GM12878 (cell line): Measurements from ENCODE around the gene TMED5. TPM values are rescaled to one million over a fixed set of nuclear protein-coding genes. Genes with fewer than 3 reads are reported as not detected.

Experiments used
- ATAC-seq: fragments of 200-7000 bp; cut with Tn5 transposase; 3 replicates; pipeline ENCODE4 v1.9.1; 2020; ENCODE audit warnings: mild to moderate bottlenecking, moderate library complexity
- BruUV-seq: library from RNA; stranded (reverse); fragments of 400-500 nt; replicated peaks from 2 replicates; lab custom pipeline; 2021; lab: Mats Ljungman, UMichigan
- CTCF ChIA-PET: fragments of 300-600 bp; sonication (Branson Sonifier 250); formaldehyde crosslinking; extraction: SDS; loops from one replicate; lab custom pipeline; 2021; ENCODE audit warnings: inconsistent platforms; lab: Yijun Ruan, JAX
- POLR2A ChIA-PET: fragments of 350-600 bp; formaldehyde crosslinking; extraction: SDS; loops from one replicate; lab custom pipeline; 2021; ENCODE audit warnings: inconsistent platforms; lab: Charles Lee
- RAD21 ChIA-PET: fragments of 300-600 bp; sonication (Branson Sonifier 250); formaldehyde crosslinking; loops from one replicate; lab custom pipeline; 2023; ENCODE audit warnings: antibody characterized with exemption; ENCODE audit not compliant: unreplicated experiment; lab: Charles Lee
- SMC1A ChIA-PET: fragments of 300-600 bp; sonication (Branson Sonifier 250); formaldehyde crosslinking; loops from one replicate; lab custom pipeline; 2023; ENCODE audit not compliant: unreplicated experiment, uncharacterized antibody; lab: Charles Lee
- DNase-seq: peaks from one replicate; pipeline ENCODE4 v3.0.0-alpha.2; 2011; ENCODE audit warnings: low read depth, low spot score
- FAIRE-seq: peaks from 3 replicates; lab custom pipeline; 2011; peaks lifted over from hg19 to GRCh38; lab: Jason Lieb, UNC
- H2AFZ ChIP-seq: 2 replicates; pipeline ENCODE4 v1.6.0; 2011; ENCODE audit warnings: low read depth, low read length, control low read depth; ENCODE audit not compliant: control insufficient read depth
- H3K27ac ChIP-seq: 2 replicates; pipeline ENCODE4 v1.5.1; 2011; ENCODE audit warnings: control low read depth; ENCODE audit not compliant: control insufficient read depth, insufficient read depth
- H3K27me3 ChIP-seq, 2 experiments: replicated peaks in 1 of 2; 2 replicates each; pipeline versions ENCODE4 v1.6.0 to v1.6.1; 2011; ENCODE audit warnings: low read length in 1 of 2; ENCODE audit not compliant: control insufficient read depth in 2 of 2, insufficient read depth in 2 of 2
- H3K36me3 ChIP-seq, 2 experiments: 2 replicates each; pipeline ENCODE4 v1.5.1; 2011; ENCODE audit warnings: low read length in 1 of 2; ENCODE audit not compliant: control insufficient read depth in 2 of 2, insufficient read depth in 2 of 2
- H3K4me1 ChIP-seq: 2 replicates; pipeline ENCODE4 v1.6.1; 2011; ENCODE audit warnings: mild to moderate bottlenecking, low read length, moderate library complexity, mixed read lengths; ENCODE audit not compliant: control insufficient read depth, insufficient read depth
- H3K4me2 ChIP-seq: 2 replicates; pipeline ENCODE4 v1.6.0; 2011; ENCODE audit warnings: control low read depth; ENCODE audit not compliant: control insufficient read depth, insufficient read depth
- H3K4me3 ChIP-seq: fragments of 200-600 bp; sonication (generic); 2 replicates; pipeline ENCODE4 v1.5.1; 2016
- H3K79me2 ChIP-seq: 2 replicates; pipeline ENCODE4 v1.6.0; 2011; ENCODE audit warnings: low read length; ENCODE audit not compliant: control insufficient read depth, insufficient read depth
- H3K9ac ChIP-seq: 2 replicates; pipeline ENCODE4 v1.8.0; 2011; ENCODE audit warnings: low read length, control low read depth, mixed read lengths; ENCODE audit not compliant: control insufficient read depth, insufficient read depth
- H3K9me3 ChIP-seq: replicated peaks from 3 replicates; pipeline ENCODE4 v1.5.1; 2011; ENCODE audit warnings: mild to moderate bottlenecking, low read length; ENCODE audit not compliant: control insufficient read depth, insufficient read depth
- H4K20me1 ChIP-seq: 2 replicates; pipeline ENCODE4 v1.6.0; 2011; ENCODE audit not compliant: control insufficient read depth, insufficient read depth
- CBX5 ChIP-seq: sonication (generic); IDR thresholded peaks from 2 replicates; pipeline ENCODE4 v1.6.1; 2016; ENCODE audit warnings: low read depth, moderate library complexity, mild to moderate bottlenecking, inconsistent platforms
- IRF5 ChIP-seq: fragments of 450-650 bp; IDR thresholded peaks from 2 replicates; pipeline ENCODE4 v1.6.1; 2017; ENCODE audit warnings: borderline replicate concordance
- MTA2 ChIP-seq: fragments of 450-650 bp; IDR thresholded peaks from 2 replicates; pipeline ENCODE4 v1.6.1; 2016; ENCODE audit warnings: low read depth, mild to moderate bottlenecking, moderate library complexity
- MTA3 ChIP-seq: IDR thresholded peaks from 2 replicates; pipeline ENCODE4 v1.6.1; 2012; ENCODE audit warnings: low read length, inconsistent platforms, borderline replicate concordance
- NR2C1 ChIP-seq: fragments of 450-650 bp; IDR thresholded peaks from 2 replicates; pipeline ENCODE4 v1.6.1; 2017; ENCODE audit warnings: antibody characterized with exemption, mild to moderate bottlenecking, moderate library complexity
- PAX8 ChIP-seq: fragments of 450-650 bp; IDR thresholded peaks from 2 replicates; pipeline ENCODE4 v1.6.1; 2017; ENCODE audit warnings: mild to moderate bottlenecking, moderate library complexity
- SMC3 ChIP-seq: IDR thresholded peaks from 2 replicates; pipeline ENCODE4 v1.6.1; 2011; ENCODE audit warnings: low read length, improper control_type of control experiment, borderline replicate concordance
- SP1 ChIP-seq: IDR thresholded peaks from one replicate; pipeline ENCODE4 v1.6.1; 2011; ENCODE audit warnings: low read depth, low read length
- WGBS: methylation state at CpG from one replicate; pipeline ENCODE4 v1.1.6; 2016; ENCODE audit warnings: low lambda C conversion rate; ENCODE audit not compliant: insufficient replicate concordance, insufficient coverage; ENCODE audit errors: missing lambda C conversion rate; 5-methylcytosine and 5-hydroxymethylcytosine counted together
- in situ Hi-C: fragments of 300-500 bp; cut with MboI; formaldehyde crosslinking; loops from 9 replicates; pipeline ENCODE4 v1.14.3; 2018; ENCODE audit warnings: mixed read lengths
- intact Hi-C: fragments of 100-400 bp; cut with micrococcal nuclease; formaldehyde crosslinking; loops from one replicate; pipeline ENCODE4 v1.14.2; 2022; ENCODE audit not compliant: unreplicated experiment
- polyA plus RNA-seq, 11 experiments: library from polyadenylated mRNA; depleted of rRNA in 4 of 11; unstranded in 6 of 11; stranded (reverse) in 5 of 11; fragments of >200 nt; fragmentation: Nextera tagmentation in 4 of 11; fragmentation: Illumina TruSeq in 1 of 11; extraction: Ambion mirVana in 4 of 11; extraction: Trizol in 1 of 11; gene quantifications; 1 replicate in 1 of 11; 2 replicates in 10 of 11; pipeline versions ENCODE4 v1.2.1 to v1.2.3, GENCODE V29; 2011 to 2016; ENCODE audit warnings: inconsistent platforms in 2 of 11, missing spikeins in 2 of 11, low read depth in 1 of 11
- total RNA-seq, 4 experiments: library from RNA; depleted of rRNA in 3 of 4; stranded (reverse); fragments of >200 nt in 3 of 4; fragmentation: Illumina TruSeq in 1 of 4; extraction: Trizol in 1 of 4; gene quantifications; 2 replicates each; pipeline versions ENCODE4 v1.2.1 to v1.2.3, GENCODE V29; 2013 to 2021

The TMED5 gene
- total and polyA plus RNA-seq, 10 of the 15 experiments (the other 5 are each of a cell fraction or from before 2014, with no cell fraction given): 18.5 to 80.6 (median 54.0) TPM

GRCh38 chr1:93108335-93108734, 71.9 kb downstream of the TMED5 start:
- in situ Hi-C loops (no loop called here), intact Hi-C loops (no loop called here)
- no TSS peak for BruUV-seq
- Histone ChIP-seq H3K4me2 (no peak overlapping the region), H3K4me3 (no peak overlapping the region), H4K20me1 (no peaks in the 10 kb centered on the region), H3K9ac (no peak overlapping the region), H2AFZ (no peak overlapping the region), H3K36me3 (peaks cover 3 to 26% of the 10 kb centered on the region in 2 experiments), H3K9me3 (peaks cover 12% of the 10 kb centered on the region), H3K79me2 (peaks cover 43% of the 10 kb centered on the region), H3K27me3 (no peaks in the 10 kb centered on the region), H3K4me1 (peaks cover 5% of the 10 kb centered on the region; the same call in 1 of the 2 replicates), H3K27ac (no peak overlapping the region)
- no peak for DNase-seq
- ChIA-PET RAD21 (interaction anchor here (0.6 kb wide), 2 partner anchors 15 to 221 kb away, joined by 4 to 5 read pairs; no protein-coding TSS in a partner anchor), POLR2A (interaction anchor here (0.6 kb wide), 4 partner anchors 36 to 179 kb away, joined by 5 to 7 read pairs (median 6); no protein-coding TSS in a partner anchor), CTCF (no interaction called here), SMC1A (interaction anchor here (0.8 kb wide), 1 partner anchor 9 kb away, joined by 3 read pairs; no protein-coding TSS in a partner anchor)
- TF ChIP-seq NR2C1: no peak
- TF ChIP-seq MTA3: no peak
- peak; percentile 87 for TF ChIP-seq CBX5
- no peak for TF ChIP-seq SMC3
- TF ChIP-seq IRF5: no peak
- 97% methylated on average over 2 of the region's 2 CpGs for WGBS
- no peak for FAIRE-seq
- no peak for ATAC-seq

DNA sequence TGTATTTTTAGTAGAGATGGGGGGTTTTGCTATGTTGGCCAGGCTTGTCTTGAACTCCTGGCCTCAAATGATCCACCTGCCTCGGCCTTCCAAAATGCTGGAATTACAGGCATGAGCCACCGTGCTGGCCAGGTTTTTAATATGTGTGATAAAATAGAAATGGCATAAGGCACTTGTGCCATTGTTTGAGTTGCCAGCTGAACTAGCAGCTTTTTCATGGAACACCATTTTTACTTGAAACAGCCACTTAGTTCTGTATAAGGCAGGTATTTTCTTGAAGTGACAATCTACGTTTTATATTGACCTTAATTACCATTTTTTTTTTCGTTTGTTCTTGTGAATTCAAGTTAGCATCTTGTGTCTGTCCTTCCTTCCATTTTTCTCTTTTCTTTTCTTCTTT, 72.8 kb downstream of the TMED5 start:
- in situ Hi-C loops (no loop called here), intact Hi-C loops (no loop called here)
- H3K9me3 ChIP-seq: peaks cover 12% of the 10 kb centered on the region
- SMC1A ChIA-PET: no interaction called here
- POLR2A ChIA-PET: no interaction called here
- no peak for TF ChIP-seq MTA2
- no peak for TF ChIP-seq SP1
- TF ChIP-seq PAX8: no peak
- TF ChIP-seq, all 136 proteins: peak for 0
- no peak for FAIRE-seq
- ATAC-seq: no peak
- DNase-seq: no peak
- ChIA-PET CTCF (no interaction called here), RAD21 (no interaction called here)
- BruUV-seq: no TSS peak
- H2AFZ ChIP-seq: no peak overlapping the region
- H3K9ac ChIP-seq: no peak overlapping the region
- H3K27me3 ChIP-seq: no peaks in the 10 kb centered on the region
- H3K79me2 ChIP-seq: peaks cover 45% of the 10 kb centered on the region
- no peak overlapping the region for H3K4me3 ChIP-seq
- H3K4me1 ChIP-seq: peaks cover 5% of the 10 kb centered on the region; the same call in 1 of the 2 replicates
- 95% methylated on average over 4 of the region's 4 CpGs for WGBS
- peaks cover 2 to 22% of the 10 kb centered on the region in 2 experiments for H3K36me3 ChIP-seq
- no peak overlapping the region for H3K4me2 ChIP-seq
- no peaks in the 10 kb centered on the region for H4K20me1 ChIP-seq
- H3K27ac ChIP-seq: no peak overlapping the region
